Neutrophil (primary cell): ENCODE measurements around the gene LYPLA2.

Source experiments
- H3K27ac ChIP-seq: fragments of 200-600 bp; sonication (generic); 2 replicates; pipeline ENCODE4 v1.5.1; 2016; ENCODE audit warnings: mild to moderate bottlenecking, moderate library complexity
- H3K27me3 ChIP-seq: fragments of 200-600 bp; sonication (generic); 2 replicates; pipeline ENCODE4 v1.6.0; 2016; ENCODE audit warnings: mild to moderate bottlenecking
- H3K36me3 ChIP-seq: fragments of 200-600 bp; sonication (generic); 2 replicates; pipeline ENCODE4 v1.5.1; 2017
- H3K4me1 ChIP-seq, 2 experiments: fragments of 200-600 bp in 1 of 2; sonication (generic) in 1 of 2; 1 replicate in 1 of 2; 2 replicates in 1 of 2; pipeline versions ENCODE4 v1.5.1 to v1.6.1; 2013 to 2016; ENCODE audit warnings: low read depth in 1 of 2, low read length in 1 of 2, mild to moderate bottlenecking in 1 of 2, moderate library complexity in 1 of 2; ENCODE audit not compliant: control insufficient read depth in 1 of 2, insufficient read depth in 1 of 2
- H3K4me3 ChIP-seq, 2 experiments: fragments of 200-600 bp in 1 of 2; sonication (generic) in 1 of 2; 1 replicate in 1 of 2; 2 replicates in 1 of 2; pipeline ENCODE4 v1.5.1; 2013 to 2016; ENCODE audit warnings: low read depth in 1 of 2, low read length in 1 of 2, mild to moderate bottlenecking in 1 of 2, moderate library complexity in 1 of 2
- H3K9me3 ChIP-seq: fragments of 200-600 bp; sonication (generic); 2 replicates; pipeline ENCODE4 v1.5.1; 2016
- CTCF ChIP-seq: fragments of 200-600 bp; sonication (generic); IDR thresholded peaks from 2 replicates; pipeline ENCODE4 v1.5.1; 2016; ENCODE audit warnings: antibody characterized with exemption

Gene LYPLA2

GRCh38 chr1:23816361-23816760 is 25.4 kb downstream of the LYPLA2 start:
- Histone ChIP-seq H3K36me3 (peaks cover 69% of the 10 kb centered on the region), H3K27me3 (no peaks in the 10 kb centered on the region), H3K9me3 (no peaks in the 10 kb centered on the region), H3K4me1 (peaks cover under 1 to 1% of the 10 kb centered on the region in 2 experiments), H3K4me3 (no peak overlapping the region), H3K27ac (no peak overlapping the region)
- TF ChIP-seq CTCF = no peak

GRCh38 chr1:23816906-23817305 is 26.0 kb downstream of the LYPLA2 start:
- H3K27me3 ChIP-seq = no peaks in the 10 kb centered on the region
- no peak overlapping the region for H3K4me3 ChIP-seq
- no peak for TF ChIP-seq CTCF
- no peaks in the 10 kb centered on the region for H3K4me1 ChIP-seq
- no peaks in the 10 kb centered on the region for H3K9me3 ChIP-seq
- no peak overlapping the region for H3K27ac ChIP-seq
- peaks cover 68% of the 10 kb centered on the region for H3K36me3 ChIP-seq

- Histone ChIP-seq H3K4me3 (no peak overlapping the region), H3K4me1 (no peaks in the 10 kb centered on the region), H3K27ac (no peak overlapping the region), H3K36me3 (peaks cover 61% of the 10 kb centered on the region), H3K27me3 (no peaks in the 10 kb centered on the region), H3K9me3 (no peaks in the 10 kb centered on the region)
- no peak for TF ChIP-seq CTCF
Measured at GRCh38 chr1:23817633-23818032, 26.7 kb downstream of the LYPLA2 start.

- TF ChIP-seq CTCF = no peak
- H3K4me3 ChIP-seq = no peak overlapping the region
- H3K36me3 ChIP-seq = peaks cover 13% of the 10 kb centered on the region
Measured at GRCh38 chr1:23823767-23824166, 32.8 kb downstream of the LYPLA2 start.

GRCh38 chr1:23824711-23825075 is 33.7 kb downstream of the LYPLA2 start:
- H3K4me3 ChIP-seq = peak overlapping the region; percentile 80 to 94
- no peaks in the 10 kb centered on the region for H3K9me3 ChIP-seq
- peaks cover 10 to 18% of the 10 kb centered on the region in 2 experiments for H3K4me1 ChIP-seq
- no peaks in the 10 kb centered on the region for H3K27me3 ChIP-seq
- TF ChIP-seq CTCF = no peak
- H3K27ac ChIP-seq = peak overlapping the region; percentile 83
- H3K36me3 ChIP-seq = peaks cover 7% of the 10 kb centered on the region

More at GRCh38 chr1:23823767-23824166, 32.8 kb downstream of the LYPLA2 start:
- H3K27ac ChIP-seq = no peak overlapping the region
- peaks cover 10 to 18% of the 10 kb centered on the region in 2 experiments for H3K4me1 ChIP-seq
- no peaks in the 10 kb centered on the region for H3K9me3 ChIP-seq
- no peaks in the 10 kb centered on the region for H3K27me3 ChIP-seq
